WTC11 (cell line): Measurements from ENCODE around the gene CHRNB1. TPM values are rescaled to one million over a fixed set of nuclear protein-coding genes. Genes with fewer than 3 reads are reported as not detected.

Experiments used
- total RNA-seq: library from RNA; stranded (reverse); gene quantifications from 3 replicates; pipeline ENCODE4 v1.2.3, GENCODE V29; 2021

Gene CHRNB1
- total RNA-seq, 1 experiment from 2014 or later, result 16.0 TPM

Other genes starting within 250 kb of the CHRNB1 start
- 47.1 to 59.7 TPM (median 48.0 TPM) in 3 replicates for gene DLG4, start 225.2 kb upstream of the CHRNB1 start, total RNA-seq
- gene ACADVL, start 225.1 kb upstream of the CHRNB1 start, total RNA-seq, result 213 to 236 TPM (median 221 TPM) in 3 replicates
- 57.6 to 67.3 TPM (median 59.8 TPM) in 3 replicates for gene DVL2, start 210.5 kb upstream of the CHRNB1 start, total RNA-seq
- 45.8 to 50.1 TPM (median 49.1 TPM) in 3 replicates for gene PHF23, start 205.6 kb upstream of the CHRNB1 start, total RNA-seq
- gene GABARAP, start 202.6 kb upstream of the CHRNB1 start, total RNA-seq, result 228 to 247 TPM (median 238 TPM) in 3 replicates
- 120 to 127 TPM (median 126 TPM) in 3 replicates for gene CTDNEP1, start 193.3 kb upstream of the CHRNB1 start, total RNA-seq
- gene ELP5, start 192.8 kb upstream of the CHRNB1 start, total RNA-seq, result 101 to 103 TPM (median 103 TPM) in 3 replicates
- 131 to 136 TPM (median 136 TPM) in 3 replicates for gene CLDN7, start 182.6 kb upstream of the CHRNB1 start, total RNA-seq
- gene SLC2A4, start 163.3 kb upstream of the CHRNB1 start, total RNA-seq, result 5.6 to 6.4 TPM (median 6.2 TPM) in 3 replicates
- gene YBX2, start 150.4 kb upstream of the CHRNB1 start, total RNA-seq, result 26.8 to 36.5 TPM (median 35.2 TPM) in 3 replicates
- 929 to 1,021 TPM (median 936 TPM) in 3 replicates for gene EIF5A, start 137.4 kb upstream of the CHRNB1 start, total RNA-seq
- 42.2 to 55.9 TPM (median 44.7 TPM) in 3 replicates for gene GPS2, start 129.7 kb upstream of the CHRNB1 start, total RNA-seq
- gene NEURL4, start 115.7 kb upstream of the CHRNB1 start, total RNA-seq, result 44.3 to 64.4 TPM (median 50.2 TPM) in 3 replicates
- gene ACAP1, start 108.5 kb upstream of the CHRNB1 start, total RNA-seq, result 58.6 to 63.9 TPM (median 60.6 TPM) in 3 replicates
- gene KCTD11, start 92.9 kb upstream of the CHRNB1 start, total RNA-seq, result 8.1 to 9.0 TPM (median 8.2 TPM) in 3 replicates
- not detected in 3 replicates for gene TMEM95, start 89.9 kb upstream of the CHRNB1 start, total RNA-seq
- gene TNK1, start 64.0 kb upstream of the CHRNB1 start, total RNA-seq, result 9.3 to 11.8 TPM (median 10.7 TPM) in 3 replicates
- 34.1 to 42.7 TPM (median 37.6 TPM) in 3 replicates for gene PLSCR3, start 50.5 kb upstream of the CHRNB1 start, total RNA-seq
- gene TMEM256, start 41.0 kb upstream of the CHRNB1 start, total RNA-seq, result 132 to 180 TPM (median 178 TPM) in 3 replicates
- 76.7 to 112 TPM (median 96.9 TPM) in 3 replicates for gene NLGN2, start 37.2 kb upstream of the CHRNB1 start, total RNA-seq
- gene SPEM1, start 24.7 kb upstream of the CHRNB1 start, total RNA-seq, result 0.18 to 0.35 TPM in 2 of 3 replicates, not detected in the other
- 0.13 TPM in 1 of 3 replicates, not detected in the others for gene SPEM2, start 19.4 kb upstream of the CHRNB1 start, total RNA-seq
- not detected in 3 replicates for gene SPEM3, start 16.2 kb upstream of the CHRNB1 start, total RNA-seq
- gene TMEM102, start 9.6 kb upstream of the CHRNB1 start, total RNA-seq, result 13.5 to 15.3 TPM (median 13.9 TPM) in 3 replicates
- gene FGF11, start 5.5 kb upstream of the CHRNB1 start, total RNA-seq, result 19.8 to 29.1 TPM (median 28.0 TPM) in 3 replicates
- gene ZBTB4, start 34.6 kb downstream of the CHRNB1 start, total RNA-seq, result 14.6 to 17.0 TPM (median 16.2 TPM) in 3 replicates
- 0.16 to 0.26 TPM (median 0.18 TPM) in 3 replicates for gene SLC35G6, start 36.4 kb downstream of the CHRNB1 start, total RNA-seq
- gene POLR2A, start 39.3 kb downstream of the CHRNB1 start, total RNA-seq, result 166 to 170 TPM (median 170 TPM) in 3 replicates
- 8.1 to 10.5 TPM (median 10.2 TPM) in 3 replicates for gene TNFSF12, start 104.0 kb downstream of the CHRNB1 start, total RNA-seq
- gene TNFSF13, start 113.7 kb downstream of the CHRNB1 start, total RNA-seq, result 2.2 to 3.2 TPM (median 2.9 TPM) in 3 replicates
- gene SENP3, start 116.9 kb downstream of the CHRNB1 start, total RNA-seq, result 72.2 to 85.4 TPM (median 75.2 TPM) in 3 replicates
- gene CD68, start 134.6 kb downstream of the CHRNB1 start, total RNA-seq, result 0.41 to 0.87 TPM (median 0.72 TPM) in 3 replicates
- gene MPDU1, start 138.8 kb downstream of the CHRNB1 start, total RNA-seq, result 55.3 to 57.7 TPM (median 57.0 TPM) in 3 replicates
- 15.2 to 19.9 TPM (median 17.5 TPM) in 3 replicates for gene SOX15, start 145.0 kb downstream of the CHRNB1 start, total RNA-seq
- gene FXR2, start 169.8 kb downstream of the CHRNB1 start, total RNA-seq, result 32.5 to 35.1 TPM (median 33.3 TPM) in 3 replicates
- gene SAT2, start 182.8 kb downstream of the CHRNB1 start, total RNA-seq, result 68.3 to 75.8 TPM (median 73.1 TPM) in 3 replicates
- gene SHBG, start 185.1 kb downstream of the CHRNB1 start, total RNA-seq, result 0.83 to 1.2 TPM (median 1.1 TPM) in 3 replicates
- gene ATP1B2, start 205.9 kb downstream of the CHRNB1 start, total RNA-seq, result 29.1 to 37.5 TPM (median 35.9 TPM) in 3 replicates
- gene TP53, start 242.4 kb downstream of the CHRNB1 start, total RNA-seq, result 173 to 179 TPM (median 176 TPM) in 3 replicates
- gene WRAP53, start 243.4 kb downstream of the CHRNB1 start, total RNA-seq, result 35.5 to 37.3 TPM (median 37.2 TPM) in 3 replicates